Transverse colon (tissue), 4 donors: ENCODE measurements around the gene EEFSEC.

ENCODE experiments used
- CTCF ChIP-seq, 5 experiments: fragments of 200-600 bp in 3 of 5; fragments of 450-650 bp in 2 of 5; sonication (generic) in 3 of 5; IDR thresholded peaks; 1 replicate in 2 of 5; 2 replicates in 3 of 5; pipeline ENCODE4 v1.5.1; 2016 to 2017; ENCODE audit warnings: antibody characterized with exemption in 5 of 5, inconsistent platforms in 3 of 5, mild to moderate bottlenecking in 2 of 5, moderate library complexity in 1 of 5
- EP300 ChIP-seq: sonication (generic); formaldehyde crosslinking; IDR thresholded peaks from one replicate; pipeline ENCODE4 v1.6.1; 2017; ENCODE audit warnings: antibody characterized with exemption, low read depth
- POLR2A ChIP-seq: fragments of 450-650 bp; IDR thresholded peaks from one replicate; pipeline ENCODE4 v1.6.1; 2016; ENCODE audit warnings: antibody characterized with exemption, mild to moderate bottlenecking, moderate library complexity
- POLR2AphosphoS5 ChIP-seq, 3 donors: sonication (generic); formaldehyde crosslinking; IDR thresholded peaks; one replicate each; pipeline ENCODE4 v1.6.1; 2016; ENCODE audit warnings: antibody characterized with exemption in 3 of 3

GRCh38 chr3:128309026-128309425 lies 155.7 kb downstream of the EEFSEC start:
- TF ChIP-seq CTCF (IDR thresholded peaks at IDR 0.05), result no peak
- no peak for TF ChIP-seq POLR2A
- TF ChIP-seq POLR2AphosphoS5 (IDR thresholded peaks at IDR 0.05), result no peak
- no peak for TF ChIP-seq EP300
